ENCODE data around the gene DENND4A. TPM values are rescaled to one million over a fixed set of nuclear protein-coding genes. Genes with fewer than 3 reads are reported as not detected.
A peak's percentile ranks its signal among the peaks of the same experiment; 100 is the strongest.
"Not testable (repeated sequence)": the region's sequence is repeated elsewhere in the genome, so short reads cannot be mapped to it uniquely, and the experiment has no call there.

DENND4A gene
- total RNA-seq, 4 donors from 2014 or later = 20.3 to 42.3 (median 33.7) TPM

DNA sequence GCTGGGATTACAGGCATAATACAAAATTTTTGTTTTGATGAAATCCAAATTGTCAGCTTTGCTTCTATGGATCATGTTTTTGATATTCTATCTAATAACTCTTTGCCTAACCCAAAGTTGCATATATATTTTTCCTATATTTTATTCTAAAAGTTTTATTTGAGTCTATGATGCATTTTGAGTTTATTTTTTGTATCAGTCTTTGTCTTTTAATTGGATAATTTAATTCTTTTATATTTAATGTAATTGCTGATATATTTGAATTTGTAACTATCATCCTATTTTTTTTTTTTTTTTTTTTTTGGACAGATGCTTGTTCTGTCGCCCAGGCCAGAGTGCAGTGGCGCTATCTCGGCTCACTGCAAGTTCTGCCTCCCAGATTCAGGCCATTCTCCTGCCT is 19.7 kb upstream of the DENND4A start:
- TF ChIP-seq CTCF (IDR thresholded peaks at IDR 0.05) = no peak
- no peak for TF ChIP-seq POLR2A (IDR thresholded peaks at IDR 0.05)
- no peak for TF ChIP-seq POLR2AphosphoS5 (IDR thresholded peaks at IDR 0.05)
- TF ChIP-seq EP300 (IDR thresholded peaks at IDR 0.05) = no peak
- no peak overlapping the region for H3K27ac ChIP-seq
- ATAC-seq = no peak
- peaks cover 0 to 4% (median 0%) of the 10 kb centered on the region in 3 donors for H3K9me3 ChIP-seq
- WGBS, 2 donors (ENCODE audit: low coverage in 1 of 2) = no CpG with 5 or more reads among the region's 3 CpGs
- H3K27me3 ChIP-seq = no peaks in the 10 kb centered on the region
- H3K36me3 ChIP-seq = no peaks in the 10 kb centered on the region
- H3K4me3 ChIP-seq = no peak overlapping the region
- H3K4me1 ChIP-seq = no peaks in the 10 kb centered on the region

DNA sequence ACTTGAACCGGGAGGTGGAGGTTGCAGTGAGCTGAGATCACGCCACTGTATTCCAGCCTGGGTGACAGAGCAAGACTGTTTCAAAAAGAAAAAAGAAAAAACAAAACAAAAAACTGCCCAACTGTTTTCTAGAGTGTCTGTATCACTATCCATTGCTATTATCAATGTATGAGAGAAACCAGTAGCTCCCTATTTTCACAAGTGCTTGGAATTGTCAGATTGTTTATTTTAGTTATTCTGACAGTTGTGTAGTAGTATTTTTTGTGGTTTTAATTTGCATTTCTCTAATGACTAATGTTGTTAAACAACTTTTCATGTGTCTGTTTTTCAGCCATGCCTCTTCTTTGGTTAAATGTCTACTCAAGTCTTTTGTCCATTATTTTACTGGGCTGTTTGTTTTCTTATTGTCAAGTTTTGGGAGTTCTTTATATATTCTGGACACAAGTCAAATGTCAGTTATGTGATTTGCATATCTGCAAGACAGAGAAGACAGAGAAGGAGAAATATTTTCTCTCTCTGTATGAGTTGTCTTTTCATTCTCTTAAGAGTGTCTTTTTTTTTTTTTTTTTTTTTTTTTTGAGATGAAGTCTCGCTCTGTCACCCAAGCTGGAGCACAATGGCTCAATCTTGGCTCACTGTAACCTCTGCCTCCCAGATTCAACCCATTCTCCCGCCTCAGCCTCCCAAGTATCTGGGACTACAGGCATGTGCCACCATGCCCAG is 19.1 kb upstream of the DENND4A start:
- not testable (repeated sequence) for H3K4me3 ChIP-seq, H3K9me3 ChIP-seq, H3K27me3 ChIP-seq, H3K36me3 ChIP-seq, H3K4me1 ChIP-seq, H3K27ac ChIP-seq, ATAC-seq
- 92% methylated on average over 3 of the region's 4 CpGs; no CpG with 5 or more reads in 1 of the 2 donors for WGBS, 2 donors (ENCODE audit: low coverage in 1 of 2)

DNA sequence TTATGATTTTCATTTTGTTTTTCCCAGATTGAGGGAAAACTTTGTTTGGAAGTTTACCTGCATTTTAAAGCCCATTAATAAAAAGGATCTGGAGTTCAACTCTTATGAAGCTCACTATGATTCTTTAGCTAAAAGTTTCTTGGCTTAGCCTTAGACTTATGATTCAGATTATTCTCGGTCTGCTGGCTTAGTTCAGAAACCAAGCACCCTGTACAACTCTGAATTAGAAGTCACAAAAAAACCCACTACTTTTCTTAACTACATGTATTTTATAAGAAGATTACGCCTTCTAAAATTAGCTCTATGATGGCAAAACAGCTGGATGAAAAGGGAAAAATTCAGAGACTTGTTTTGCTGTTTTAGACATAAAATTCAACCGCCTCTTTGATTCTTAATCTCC is 14.3 kb upstream of the DENND4A start:
- Histone ChIP-seq H3K27me3 (no peaks in the 10 kb centered on the region), H3K36me3 (no peaks in the 10 kb centered on the region), H3K4me1 (no peaks in the 10 kb centered on the region), H3K4me3 (no peak overlapping the region), H3K27ac (no peak overlapping the region), H3K9me3 (no peaks in the 10 kb centered on the region)
- 43 to 67% methylated on average over 3 of the region's 3 CpGs for WGBS, 2 donors (ENCODE audit: low coverage in 1 of 2)
- no peak for ATAC-seq
- TF ChIP-seq EP300 (IDR thresholded peaks at IDR 0.05) (no peak), POLR2A (IDR thresholded peaks at IDR 0.05) (no peak), CTCF (IDR thresholded peaks at IDR 0.05) (no peak), POLR2AphosphoS5 (IDR thresholded peaks at IDR 0.05) (no peak)

DNA sequence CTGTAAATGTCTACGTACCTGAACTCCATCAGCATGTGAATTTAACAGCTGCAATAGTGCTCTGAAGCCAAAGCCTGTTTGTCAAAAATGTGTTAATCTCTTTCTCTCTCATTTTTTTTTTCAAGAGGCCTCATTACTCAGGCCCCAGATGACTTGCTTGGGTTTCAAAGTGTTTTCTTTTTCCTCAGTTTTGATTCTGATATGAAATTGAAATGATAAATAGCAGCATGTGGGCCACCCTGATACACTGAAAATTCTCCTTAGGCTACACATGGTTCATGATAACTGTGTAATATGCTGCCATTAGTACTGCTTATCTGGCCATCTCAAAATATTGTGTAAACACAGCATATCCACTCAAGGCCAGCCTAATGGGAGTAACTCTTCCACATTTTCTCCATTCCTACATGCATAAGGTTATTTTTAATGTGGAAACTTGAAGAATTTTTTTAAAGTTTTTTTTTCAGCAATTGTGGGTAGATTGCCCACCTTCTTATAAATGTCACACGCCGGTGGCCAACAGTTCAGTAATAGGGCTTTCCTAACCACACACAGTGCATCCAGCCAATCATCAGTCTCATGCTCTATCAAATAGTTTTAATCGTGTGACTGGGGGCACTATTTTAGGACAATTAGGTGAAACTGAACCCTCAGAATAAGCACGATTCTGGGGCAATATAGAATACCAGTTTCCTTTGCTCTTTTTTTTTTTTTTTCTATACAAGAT is 13.1 kb upstream of the DENND4A start:
- H3K27me3 ChIP-seq = no peaks in the 10 kb centered on the region
- H3K4me1 ChIP-seq = no peaks in the 10 kb centered on the region
- no peaks in the 10 kb centered on the region for H3K9me3 ChIP-seq
- H3K36me3 ChIP-seq = no peaks in the 10 kb centered on the region
- WGBS, 2 donors (ENCODE audit: low coverage in 1 of 2) = 65 to 81% methylated on average over 5 of the region's 5 CpGs
- no peak overlapping the region for H3K27ac ChIP-seq
- H3K4me3 ChIP-seq = no peak overlapping the region
- no peak for ATAC-seq
- TF ChIP-seq POLR2AphosphoS5 (IDR thresholded peaks at IDR 0.05) (no peak), EP300 (IDR thresholded peaks at IDR 0.05) (no peak), POLR2A (IDR thresholded peaks at IDR 0.05) (no peak), CTCF (IDR thresholded peaks at IDR 0.05) (no peak)

GRCh38 chr15:65804252-65804931 is 12.3 kb upstream of the DENND4A start:
- TF ChIP-seq EP300 (IDR thresholded peaks at IDR 0.05) (no peak), POLR2AphosphoS5 (IDR thresholded peaks at IDR 0.05) (no peak), CTCF (IDR thresholded peaks at IDR 0.05) (no peak), POLR2A (IDR thresholded peaks at IDR 0.05) (no peak)
- Histone ChIP-seq H3K27me3 (no peaks in the 10 kb centered on the region), H3K9me3 (no peaks in the 10 kb centered on the region), H3K36me3 (no peaks in the 10 kb centered on the region), H3K4me1 (no peaks in the 10 kb centered on the region), H3K4me3 (no peak overlapping the region), H3K27ac (no peak overlapping the region)
- WGBS, 2 donors (ENCODE audit: low coverage in 1 of 2) = 90 to 100% methylated on average over 1 of the region's 1 CpG
- peak; percentile 65 for ATAC-seq

All from gastroesophageal sphincter (tissue), 4 donors.